Stimulated activated CD4-positive, alpha-beta T cell treated with anti-CD3 and anti-CD28 coated beads, TNF-alpha, amount 100 ng/mL, for 4 hours (primary cell): Measurements from ENCODE around the gene RGSL1.

Source experiments
- DNase-seq, 3 experiments: peaks; one replicate each; pipeline ENCODE4 v3.0.0-alpha.2; 2020; ENCODE audit warnings: low read depth in 3 of 3

The RGSL1 gene

GRCh38 chr1:182450087-182450486 is at the start of gene RGSL1:
RGSL1 (plus strand) TSS chr1:182450146; CDS start chr1:182450166, 20 bp downstream.
- no peak for DNase-seq

- DNase-seq, result no peak
Observed at GRCh38 chr1:182400567-182400966, 49.4 kb upstream of the RGSL1 start, which contains the start of gene TEDDM1. TEDDM1 (minus strand) TSS chr1:182400667; CDS start chr1:182400485, 182 bp downstream.

- no peak for DNase-seq
Observed at GRCh38 chr1:182404781-182405180, 45.2 kb upstream of the RGSL1 start.

- no peak for DNase-seq
Observed at GRCh38 chr1:182405578-182405977, 44.4 kb upstream of the RGSL1 start.

GRCh38 chr1:182406012-182406411 is 43.9 kb upstream of the RGSL1 start:
- DNase-seq, result no peak

GRCh38 chr1:182407724-182408123 is 42.2 kb upstream of the RGSL1 start:
- DNase-seq, result no peak

- no peak for DNase-seq
Observed at GRCh38 chr1:182408435-182409075, 41.4 kb upstream of the RGSL1 start.

GRCh38 chr1:182410138-182410537 is 39.8 kb upstream of the RGSL1 start:
- no peak for DNase-seq

GRCh38 chr1:182410620-182411273 is 39.2 kb upstream of the RGSL1 start:
- no peak for DNase-seq

GRCh38 chr1:182413486-182413885 is 36.5 kb upstream of the RGSL1 start:
- DNase-seq, result no peak

GRCh38 chr1:182413969-182414368 is 36.0 kb upstream of the RGSL1 start:
- no peak for DNase-seq

- DNase-seq, result no peak
Observed at GRCh38 chr1:182415789-182416188, 34.2 kb upstream of the RGSL1 start.

GRCh38 chr1:182426442-182427430 is 23.2 kb upstream of the RGSL1 start:
- no peak for DNase-seq

GRCh38 chr1:182428043-182428442 is 21.9 kb upstream of the RGSL1 start:
- no peak for DNase-seq

- DNase-seq, result no peak
Observed at GRCh38 chr1:182430263-182431068, 19.5 kb upstream of the RGSL1 start.

- DNase-seq, result no peak
Observed at GRCh38 chr1:182431278-182431677, 18.7 kb upstream of the RGSL1 start.

GRCh38 chr1:182433580-182433979 is 16.4 kb upstream of the RGSL1 start:
- DNase-seq, result no peak

GRCh38 chr1:182438326-182438725 is 11.6 kb upstream of the RGSL1 start:
- no peak for DNase-seq

GRCh38 chr1:182441719-182442118 is 8.2 kb upstream of the RGSL1 start:
- DNase-seq, result no peak

- no peak for DNase-seq
Observed at GRCh38 chr1:182442333-182442732, 7.6 kb upstream of the RGSL1 start.

- DNase-seq, result no peak
Observed at GRCh38 chr1:182444497-182444896, 5.4 kb upstream of the RGSL1 start.
